ENCODE measurements around the gene ST7. TPM values are rescaled to one million over a fixed set of nuclear protein-coding genes. Genes with fewer than 3 reads are reported as not detected.

ST7 gene
- total RNA-seq, 1 experiment from 2014 or later: 12.4 TPM

GRCh38 chr7:117269417-117269816 lies 316.1 kb downstream of the ST7 start (continued):
- TF ChIP-seq GTF2I (CRISPR knock-in tag; conservative IDR thresholded peaks at IDR 0.05) (no peak), NFATC4 (CRISPR knock-in tag; IDR thresholded peaks at IDR 0.05) (no peak), EMX1 (CRISPR knock-in tag; IDR thresholded peaks at IDR 0.05) (no peak), NR3C1 (CRISPR knock-in tag; conservative IDR thresholded peaks at IDR 0.05; ENCODE audit: low read depth) (no peak), TCF7 (CRISPR knock-in tag; IDR thresholded peaks at IDR 0.05; ENCODE audit: low read depth) (no peak)

- no peak for ATAC-seq
- no peak for DNase-seq (ENCODE audit: low spot score)
- H3K27ac Mint-ChIP-seq: no peak overlapping the region
- H3K9me3 Mint-ChIP-seq: peaks cover 4% of the 10 kb centered on the region; the same call in 1 of the 2 replicates
- ChIA-PET POLR2A (no interaction called here), CTCF (no interaction called here)
- TF ChIP-seq GABPB1 (CRISPR knock-in tag; IDR thresholded peaks at IDR 0.05): no peak
- no peak for TF ChIP-seq NR3C1 (CRISPR knock-in tag; conservative IDR thresholded peaks at IDR 0.05; ENCODE audit: low read depth)
- TF ChIP-seq TEAD1 (CRISPR knock-in tag; IDR thresholded peaks at IDR 0.05): no peak
- no peak for TF ChIP-seq ZNF138 (CRISPR knock-in tag; conservative IDR thresholded peaks at IDR 0.05)
- no peak for TF ChIP-seq KAT7 (CRISPR knock-in tag; IDR thresholded peaks at IDR 0.05; ENCODE audit: borderline replicate concordance)
- TF ChIP-seq IRF2 (CRISPR knock-in tag; IDR thresholded peaks at IDR 0.05; ENCODE audit: borderline replicate concordance, low read depth): no peak
- no peak for TF ChIP-seq FOXK1 (CRISPR knock-in tag; IDR thresholded peaks at IDR 0.05)
- no peak for TF ChIP-seq E2F1 (CRISPR knock-in tag; IDR thresholded peaks at IDR 0.05)
- TF ChIP-seq AR (CRISPR knock-in tag; IDR thresholded peaks at IDR 0.05): no peak
- no peak for TF ChIP-seq ZBTB21 (CRISPR knock-in tag; IDR thresholded peaks at IDR 0.05; ENCODE audit: borderline replicate concordance)
- TF ChIP-seq ZNF512 (CRISPR knock-in tag; IDR thresholded peaks at IDR 0.05; ENCODE audit: borderline replicate concordance): no peak
- TF ChIP-seq ZNF396 (CRISPR knock-in tag; IDR thresholded peaks at IDR 0.05; ENCODE audit: borderline replicate concordance): no peak
- no peak for TF ChIP-seq EMX1 (CRISPR knock-in tag; IDR thresholded peaks at IDR 0.05)
- no peak for TF ChIP-seq ZNF317 (CRISPR knock-in tag; IDR thresholded peaks at IDR 0.05; ENCODE audit: borderline replicate concordance, low read depth)
- H3K27me3 Mint-ChIP-seq (ENCODE audit: low read depth): no peaks in the 10 kb centered on the region
- no peaks in the 10 kb centered on the region for H3K4me1 Mint-ChIP-seq
- H3K36me3 Mint-ChIP-seq: no peaks in the 10 kb centered on the region
- no peak overlapping the region for H3K4me3 Mint-ChIP-seq
Measured at GRCh38 chr7:117269886-117270285, 316.6 kb downstream of the ST7 start.

- no peak for TF ChIP-seq HMGA2 (CRISPR knock-in tag; IDR thresholded peaks at IDR 0.05)
- TF ChIP-seq GABPB1 (CRISPR knock-in tag; IDR thresholded peaks at IDR 0.05): no peak
- no peak for TF ChIP-seq ZNF512 (CRISPR knock-in tag; IDR thresholded peaks at IDR 0.05; ENCODE audit: borderline replicate concordance)
- TF ChIP-seq OVOL2 (CRISPR knock-in tag; IDR thresholded peaks at IDR 0.05; ENCODE audit: borderline replicate concordance): no peak
- TF ChIP-seq PREB (CRISPR knock-in tag; IDR thresholded peaks at IDR 0.05; ENCODE audit: borderline replicate concordance): no peak
- Mint-ChIP-seq H3K4me3 (no peak overlapping the region), H3K27ac (no peak overlapping the region), H3K27me3 (ENCODE audit: low read depth) (no peaks in the 10 kb centered on the region), H3K36me3 (no peaks in the 10 kb centered on the region), H3K9me3 (peaks cover 4% of the 10 kb centered on the region; the same call in 1 of the 2 replicates), H3K4me1 (no peaks in the 10 kb centered on the region)
- no peak for ATAC-seq
- POLR2A ChIA-PET: no interaction called here
- no peak for DNase-seq (ENCODE audit: low spot score)
- CTCF ChIA-PET: no interaction called here
Measured at GRCh38 chr7:117270371-117270770, 317.1 kb downstream of the ST7 start.

Data from WTC11 (cell line).